Upper lobe of left lung (tissue), 4 donors: ENCODE measurements around the gene CYP4V2.

Source experiments
- CTCF ChIP-seq, 6 experiments: fragments of 450-650 bp in 4 of 6; fragments of 200-600 bp in 2 of 6; sonication (generic) in 2 of 6; IDR thresholded peaks; one replicate each; pipeline ENCODE4 v1.5.1; 2016 to 2019; ENCODE audit warnings: antibody characterized with exemption in 6 of 6
- POLR2A ChIP-seq, 4 donors: fragments of 450-650 bp; IDR thresholded peaks; one replicate each; pipeline ENCODE4 v1.5.1; 2016 to 2017; ENCODE audit warnings: antibody characterized with exemption in 4 of 4, mild to moderate bottlenecking in 2 of 4
- POLR2AphosphoS5 ChIP-seq, 2 donors: sonication (generic); formaldehyde crosslinking; IDR thresholded peaks; one replicate each; pipeline ENCODE4 v1.5.1; 2017; ENCODE audit warnings: antibody characterized with exemption in 2 of 2

- TF ChIP-seq CTCF (IDR thresholded peaks at IDR 0.05) (no peak), POLR2A (IDR thresholded peaks at IDR 0.05) (no peak), POLR2AphosphoS5 (IDR thresholded peaks at IDR 0.05) (no peak)
These were observed 21.9 kb upstream of the CYP4V2 start for GRCh38 chr4:186169333-186169944.
